HCT116 (cell line): Measurements from ENCODE around the gene FKBP15. TPM values are rescaled to one million over a fixed set of nuclear protein-coding genes. Genes with fewer than 3 reads are reported as not detected.
"Not testable (repeated sequence)": the region's sequence is repeated elsewhere in the genome, so short reads cannot be mapped to it uniquely, and the experiment has no call there.

ENCODE experiments used
- ATAC-seq: fragments of 200-7000 bp; cut with Tn5 transposase; 2 replicates; pipeline ENCODE4 v1.9.1; 2020; ENCODE audit warnings: mild to moderate bottlenecking, moderate library complexity
- BruUV-seq: library from RNA; stranded (reverse); fragments of 400-500 nt; replicated peaks from 2 replicates; lab custom pipeline; 2021; lab: Mats Ljungman, UMichigan
- CTCF ChIA-PET: fragments of 300-600 bp; sonication (Branson Sonifier 250); formaldehyde crosslinking; loops from one replicate; lab custom pipeline; 2021; ENCODE audit warnings: antibody characterized with exemption; lab: Charles Lee
- POLR2A ChIA-PET: fragments of 300-600, 350-600 bp; sonication (Branson Sonifier 250); formaldehyde crosslinking; loops from one replicate; lab custom pipeline; 2021; ENCODE audit warnings: antibody characterized with exemption; lab: Charles Lee
- RAD21 ChIA-PET, 2 experiments: fragments of 300-600 bp; sonication (Branson Sonifier 250); formaldehyde crosslinking; loops; one replicate each; lab custom pipeline; 2023; ENCODE audit warnings: low total read pairs in 2 of 2; ENCODE audit not compliant: uncharacterized antibody in 2 of 2, unreplicated experiment in 2 of 2, low non-redundant PET in 1 of 2; lab: Charles Lee
- DNase-seq: peaks from one replicate; pipeline ENCODE4 v3.0.0-alpha.2; 2010; ENCODE audit warnings: low read depth, low spot score
- H2AFZ ChIP-seq: fragments of 200-600 bp; shearing (Covaris generic), sonication (generic); 2 replicates; pipeline ENCODE4 v1.6.1; 2017; ENCODE audit warnings: low read depth, mixed run types, mixed read lengths, antibody characterized with exemption, low read length; ENCODE audit not compliant: poor library complexity, severe bottlenecking
- H3K27ac ChIP-seq: 2 replicates; pipeline ENCODE4 v1.5.1; 2012; ENCODE audit warnings: low read depth, low read length
- H3K27me3 ChIP-seq: fragments of 200-600 bp; sonication (generic); 2 replicates; pipeline ENCODE4 v1.6.1; 2016; ENCODE audit warnings: mixed run types, low read length, mixed read lengths; ENCODE audit not compliant: insufficient read depth
- H3K36me3 ChIP-seq, 2 experiments: fragments of 200-500 bp in 1 of 2; fragments of 200-600 bp in 1 of 2; sonication (Bioruptor generic) in 1 of 2; sonication (generic) in 1 of 2; 2 replicates each; pipeline versions ENCODE4 v1.5.1 to v1.6.1; 2014 to 2016; ENCODE audit warnings: low read length in 2 of 2, inconsistent platforms in 1 of 2, mixed read lengths in 1 of 2, mixed run types in 1 of 2; ENCODE audit not compliant: insufficient read depth in 2 of 2, control insufficient read depth in 1 of 2
- H3K4me1 ChIP-seq, 2 experiments: fragments of 200-600 bp in 1 of 2; sonication (generic) in 1 of 2; 2 replicates each; pipeline versions ENCODE4 v1.5.1 to v1.6.1; 2012 to 2017; ENCODE audit warnings: low read length in 2 of 2, inconsistent platforms in 1 of 2, mild to moderate bottlenecking in 1 of 2, mixed read lengths in 1 of 2, mixed run types in 1 of 2, moderate library complexity in 1 of 2; ENCODE audit not compliant: insufficient read depth in 2 of 2, control insufficient read depth in 1 of 2
- H3K4me2 ChIP-seq: fragments of 200-600 bp; sonication (generic); 2 replicates; pipeline ENCODE4 v1.6.1; 2017; ENCODE audit warnings: mixed run types, low read length, mixed read lengths
- H3K4me3 ChIP-seq, 2 experiments: fragments of 200-600 bp in 1 of 2; sonication (generic) in 1 of 2; replicated peaks in 1 of 2; 2 replicates each; pipeline ENCODE4 v1.5.1; 2011 to 2016; ENCODE audit warnings: low read length in 2 of 2, control low read depth in 1 of 2, low read depth in 1 of 2, mild to moderate bottlenecking in 1 of 2, mixed read lengths in 1 of 2, mixed run types in 1 of 2
- H3K79me2 ChIP-seq: fragments of 200-600 bp; sonication (generic); 2 replicates; pipeline ENCODE4 v1.6.1; 2017; ENCODE audit warnings: mild to moderate bottlenecking, mixed run types, low read length, moderate library complexity, mixed read lengths; ENCODE audit not compliant: insufficient read depth
- H3K9ac ChIP-seq: fragments of 200-600 bp; sonication (generic); 2 replicates; pipeline ENCODE4 v1.6.1; 2016; ENCODE audit warnings: low read length, mixed read lengths
- H3K9me2 ChIP-seq: fragments of 200-600 bp; sonication (generic), shearing (Covaris generic); 2 replicates; pipeline ENCODE4 v1.6.1; 2017; ENCODE audit warnings: mixed run types, mild to moderate bottlenecking, moderate library complexity; ENCODE audit not compliant: insufficient read depth
- H3K9me3 ChIP-seq, 2 experiments: fragments of 200-500 bp in 1 of 2; fragments of 200-600 bp in 1 of 2; sonication (Bioruptor generic) in 1 of 2; sonication (generic) in 1 of 2; 2 replicates each; pipeline ENCODE4 v1.6.1; 2014 to 2017; ENCODE audit warnings: low read length in 2 of 2, mixed read lengths in 2 of 2, inconsistent platforms in 1 of 2, low read depth in 1 of 2, mild to moderate bottlenecking in 1 of 2, mixed run types in 1 of 2, moderate library complexity in 1 of 2; ENCODE audit not compliant: control insufficient read depth in 1 of 2, insufficient read depth in 1 of 2
- H4K20me1 ChIP-seq: fragments of 200-600 bp; sonication (generic), shearing (Covaris generic); 2 replicates; pipeline ENCODE4 v1.6.1; 2017; ENCODE audit warnings: mixed run types, mild to moderate bottlenecking, moderate library complexity; ENCODE audit not compliant: insufficient read depth
- YY1 ChIP-seq: IDR thresholded peaks from 2 replicates; pipeline ENCODE4 v1.6.1; 2011; ENCODE audit warnings: low read length, low read depth, moderate library complexity, mild to moderate bottlenecking; ENCODE audit not compliant: insufficient replicate concordance; ENCODE audit errors: extremely low read depth
- intact Hi-C: fragments of 100-400 bp; cut with micrococcal nuclease; formaldehyde crosslinking; loops from 2 replicates; pipeline ENCODE4 v1.10.0; 2022
- total RNA-seq: library from RNA; stranded (reverse); gene quantifications from one replicate; pipeline ENCODE4 v1.2.1, GENCODE V29; 2021; ENCODE audit not compliant: unreplicated experiment
- TF ChIP-seq, protein P1 (sequence below), 3 experiments: fragments of 200-600 bp in 1 of 3; sonication (generic) in 1 of 3; IDR thresholded peaks in 2 of 3; conservative IDR thresholded peaks in 1 of 3; 2 replicates each; pipeline ENCODE4 v1.5.1; 2012 to 2017; ENCODE audit warnings: low read depth in 2 of 3, low read length in 2 of 3, antibody characterized with exemption in 1 of 3, borderline replicate concordance in 1 of 3, control low read depth in 1 of 3, mild to moderate bottlenecking in 1 of 3, mixed read lengths in 1 of 3, mixed run types in 1 of 3, moderate library complexity in 1 of 3; ENCODE audit not compliant: insufficient read depth in 1 of 3

Gene FKBP15
- total RNA-seq, 1 experiment from 2014 or later = 13.8 TPM

DNA sequence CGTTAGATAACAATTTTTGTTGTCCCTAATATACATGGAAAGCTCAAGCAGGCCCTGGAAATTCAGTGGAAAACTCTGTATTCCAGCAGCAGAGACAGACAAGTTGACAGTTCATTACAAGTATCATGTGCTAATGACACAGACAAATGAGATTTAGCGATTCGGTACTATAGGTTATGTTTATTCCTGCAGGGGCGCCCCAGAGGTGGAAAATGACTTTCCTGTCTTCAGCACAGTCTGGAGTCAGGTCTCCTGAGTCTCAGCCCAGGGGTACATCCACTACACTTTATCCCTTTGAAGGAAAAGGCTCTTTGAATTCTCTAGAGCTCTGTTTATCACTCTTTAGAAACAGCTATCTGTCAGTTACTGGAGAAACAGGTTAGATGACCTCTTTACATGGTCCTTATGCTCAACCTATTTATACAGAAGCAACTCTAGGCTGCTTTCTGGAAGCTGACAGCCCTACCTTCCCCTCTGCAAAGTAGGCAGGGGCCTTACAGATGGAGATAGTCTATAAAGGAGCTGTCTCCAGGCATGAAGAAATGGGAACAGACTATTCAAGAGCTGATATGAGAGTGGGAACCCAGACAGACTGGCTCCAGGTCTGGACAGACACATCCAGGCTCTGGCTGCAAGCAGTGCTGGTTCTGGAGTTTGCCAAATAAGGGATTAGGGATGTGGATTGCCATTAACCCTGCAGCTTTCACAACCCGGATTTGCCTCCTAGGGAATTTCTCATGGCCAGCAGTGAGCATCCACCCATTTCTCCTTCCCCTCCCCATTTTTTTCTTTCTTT lies 77.4 kb downstream of the FKBP15 start:
- RAD21 ChIA-PET = no interaction called here
- intact Hi-C loops = no loop called here
- no peaks in the 10 kb centered on the region for H3K4me1 ChIP-seq
- H3K4me2 ChIP-seq = no peak overlapping the region
- H3K79me2 ChIP-seq = no peaks in the 10 kb centered on the region
- BruUV-seq = no TSS peak
- H4K20me1 ChIP-seq = no peaks in the 10 kb centered on the region
- DNase-seq (no peak), ATAC-seq (peak; percentile 69)
- H3K4me3 ChIP-seq = no peak overlapping the region
- POLR2A ChIA-PET = no interaction called here
- H3K36me3 ChIP-seq = no peaks in the 10 kb centered on the region
- H3K27me3 ChIP-seq = peaks cover 41% of the 10 kb centered on the region
- no peaks in the 10 kb centered on the region for H3K9me3 ChIP-seq
- TF ChIP-seq, protein P1, sequence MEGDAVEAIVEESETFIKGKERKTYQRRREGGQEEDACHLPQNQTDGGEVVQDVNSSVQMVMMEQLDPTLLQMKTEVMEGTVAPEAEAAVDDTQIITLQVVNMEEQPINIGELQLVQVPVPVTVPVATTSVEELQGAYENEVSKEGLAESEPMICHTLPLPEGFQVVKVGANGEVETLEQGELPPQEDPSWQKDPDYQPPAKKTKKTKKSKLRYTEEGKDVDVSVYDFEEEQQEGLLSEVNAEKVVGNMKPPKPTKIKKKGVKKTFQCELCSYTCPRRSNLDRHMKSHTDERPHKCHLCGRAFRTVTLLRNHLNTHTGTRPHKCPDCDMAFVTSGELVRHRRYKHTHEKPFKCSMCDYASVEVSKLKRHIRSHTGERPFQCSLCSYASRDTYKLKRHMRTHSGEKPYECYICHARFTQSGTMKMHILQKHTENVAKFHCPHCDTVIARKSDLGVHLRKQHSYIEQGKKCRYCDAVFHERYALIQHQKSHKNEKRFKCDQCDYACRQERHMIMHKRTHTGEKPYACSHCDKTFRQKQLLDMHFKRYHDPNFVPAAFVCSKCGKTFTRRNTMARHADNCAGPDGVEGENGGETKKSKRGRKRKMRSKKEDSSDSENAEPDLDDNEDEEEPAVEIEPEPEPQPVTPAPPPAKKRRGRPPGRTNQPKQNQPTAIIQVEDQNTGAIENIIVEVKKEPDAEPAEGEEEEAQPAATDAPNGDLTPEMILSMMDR (IDR thresholded peaks at IDR 0.05 in 2 of 3, conservative IDR thresholded peaks at IDR 0.05 in 1 of 3; ENCODE audit: borderline replicate concordance in 1 of 3, insufficient read depth in 1 of 3, low read depth in 2 of 3, low read length in 2 of 3) = peak in 2 of 3 experiments; percentile 21 to 24; a peak in 1 of 6 replicates
- TF ChIP-seq YY1 = no peak
- H2AFZ ChIP-seq = no peak overlapping the region
- no peak overlapping the region for H3K27ac ChIP-seq
- CTCF ChIA-PET = no interaction called here
- H3K9ac ChIP-seq = no peak overlapping the region
- H3K9me2 ChIP-seq = no peaks in the 10 kb centered on the region

DNA sequence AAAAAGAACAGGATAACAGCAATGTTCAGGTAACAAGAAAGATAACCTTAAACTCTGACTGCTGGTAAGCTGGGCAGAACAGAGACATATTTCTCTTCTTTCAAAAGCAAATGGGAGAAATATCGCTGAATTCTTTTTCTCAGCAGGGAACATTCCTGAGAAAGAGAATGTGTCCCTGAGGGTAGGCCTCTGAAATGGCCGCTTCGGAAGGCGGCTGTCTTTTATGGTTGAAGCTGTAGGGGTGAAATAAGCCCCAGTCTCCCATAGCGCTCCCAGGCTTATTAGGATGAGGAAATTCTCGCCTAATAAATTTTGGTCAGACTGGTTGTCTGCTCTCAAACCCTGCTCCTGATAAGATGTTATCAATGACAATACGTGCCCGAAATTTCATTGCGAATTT lies 80.2 kb downstream of the FKBP15 start:
- H2AFZ ChIP-seq, H4K20me1 ChIP-seq, H3K9me3 ChIP-seq, POLR2A ChIA-PET, DNase-seq, H3K4me2 ChIP-seq, H3K4me1 ChIP-seq, H3K79me2 ChIP-seq, H3K27ac ChIP-seq, RAD21 ChIA-PET, CTCF ChIA-PET, ATAC-seq, H3K9ac ChIP-seq, intact Hi-C loops, H3K9me2 ChIP-seq, H3K4me3 ChIP-seq, BruUV-seq, H3K36me3 ChIP-seq: not testable (repeated sequence)
- peaks cover 43% of the 10 kb centered on the region for H3K27me3 ChIP-seq
